HG02798 (cell line): ENCODE measurements around the gene DENND6B.
"Not testable (repeated sequence)": the region's sequence is repeated elsewhere in the genome, so short reads cannot be mapped to it uniquely, and the experiment has no call there.

ENCODE experiments used
- ATAC-seq: cut with Tn5 transposase; IDR thresholded peaks from one replicate; pipeline ENCODE4 v1.9.1; 2021; ENCODE audit warnings: mild to moderate bottlenecking; ENCODE audit not compliant: unreplicated experiment, poor library complexity

DENND6B gene

GRCh38 chr22:50326956-50327710 is at the start of gene DENND6B:
TSS of gene DENND6B (minus strand) at chr22:50327012. CDS start at chr22:50326988, 24 bp downstream.
- peak; percentile 90 for ATAC-seq

GRCh38 chr22:50376085-50376651 is 49.4 kb upstream of the DENND6B start:
- ATAC-seq: no peak

GRCh38 chr22:50371101-50371648 is 44.4 kb upstream of the DENND6B start:
- no peak for ATAC-seq

DNA sequence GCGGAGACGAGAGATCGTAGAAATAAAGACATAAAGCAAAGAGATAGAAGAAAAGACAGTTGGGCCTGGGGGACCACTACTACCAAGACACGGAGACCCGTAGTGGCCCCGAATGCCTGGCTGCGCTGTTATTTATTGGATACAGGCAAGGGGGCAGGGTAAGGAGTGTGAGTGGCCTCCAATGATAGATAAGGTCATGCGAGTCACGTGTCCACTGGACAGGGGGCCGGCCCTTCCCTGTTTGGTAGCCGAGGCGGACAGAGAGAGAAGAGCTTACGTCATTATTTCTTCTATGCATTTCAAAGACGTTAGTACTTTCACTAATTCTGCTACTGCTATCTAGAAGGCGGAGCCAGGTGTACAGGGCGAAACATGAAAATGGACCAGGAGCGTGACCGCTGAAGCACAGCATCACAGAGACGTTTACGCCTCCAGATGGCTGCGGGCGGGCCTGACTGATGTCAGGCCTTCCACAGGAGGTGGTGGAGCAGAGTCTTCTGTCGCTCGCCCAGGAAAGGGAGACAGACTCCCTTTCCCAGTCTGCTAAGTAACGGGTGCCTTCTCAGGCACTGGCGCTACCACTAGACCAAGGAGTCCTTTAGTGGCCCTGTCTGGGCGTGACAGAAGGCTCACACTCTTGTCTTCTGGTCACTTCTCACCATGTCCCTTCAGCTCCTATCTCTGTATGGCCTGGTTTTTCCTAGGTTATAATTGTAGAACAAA is 41.1 kb upstream of the DENND6B start:
- ATAC-seq: no peak

- not testable (repeated sequence) for ATAC-seq
Measured at GRCh38 chr22:50363803-50364194, 37.0 kb upstream of the DENND6B start.

GRCh38 chr22:50363166-50363802 is 36.5 kb upstream of the DENND6B start:
- ATAC-seq: no peak

DNA sequence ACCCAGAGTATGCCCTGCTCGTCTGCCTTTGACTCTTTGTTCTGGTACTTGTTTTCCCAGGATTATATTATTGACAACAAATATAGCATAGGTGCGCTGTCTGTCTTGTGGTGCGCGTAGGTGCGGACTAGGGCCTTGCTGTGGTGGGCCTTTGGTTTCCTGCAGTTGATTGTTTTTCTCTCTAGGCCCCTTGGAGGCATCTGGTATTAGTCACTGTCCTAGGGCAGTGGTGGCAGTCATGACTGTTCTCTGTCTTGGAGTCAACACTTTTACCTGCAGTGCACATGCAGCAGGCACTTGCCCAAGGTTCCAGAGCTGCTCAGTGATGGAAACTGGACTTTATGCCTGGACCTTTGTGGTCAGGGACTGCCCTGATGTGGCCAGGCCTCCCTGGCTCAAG is 34.9 kb upstream of the DENND6B start:
- no peak for ATAC-seq

- ATAC-seq: no peak
Measured at GRCh38 chr22:50361222-50361621, 34.4 kb upstream of the DENND6B start.

DNA sequence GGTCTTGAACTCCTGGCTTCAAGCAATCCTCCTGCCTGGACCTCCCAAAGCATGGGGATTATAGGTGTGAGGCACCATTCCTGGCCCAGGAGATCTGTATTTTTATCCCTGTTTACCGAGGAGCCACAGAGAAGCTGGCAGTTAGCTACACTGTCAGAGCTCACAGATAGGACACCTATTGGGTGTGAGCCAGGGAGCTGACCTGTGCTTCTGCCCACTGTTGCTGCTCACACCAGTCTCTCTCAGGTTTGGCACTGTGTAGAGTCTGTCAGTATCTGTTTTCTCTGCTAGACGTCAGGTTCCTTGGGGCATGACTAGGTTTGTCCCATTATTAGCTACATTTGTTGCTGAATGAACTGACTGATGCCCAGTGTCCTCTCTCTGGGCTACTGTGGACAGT is 33.8 kb upstream of the DENND6B start:
- no peak for ATAC-seq

- ATAC-seq: no peak
Measured at GRCh38 chr22:50357756-50358155, 30.9 kb upstream of the DENND6B start.

DNA sequence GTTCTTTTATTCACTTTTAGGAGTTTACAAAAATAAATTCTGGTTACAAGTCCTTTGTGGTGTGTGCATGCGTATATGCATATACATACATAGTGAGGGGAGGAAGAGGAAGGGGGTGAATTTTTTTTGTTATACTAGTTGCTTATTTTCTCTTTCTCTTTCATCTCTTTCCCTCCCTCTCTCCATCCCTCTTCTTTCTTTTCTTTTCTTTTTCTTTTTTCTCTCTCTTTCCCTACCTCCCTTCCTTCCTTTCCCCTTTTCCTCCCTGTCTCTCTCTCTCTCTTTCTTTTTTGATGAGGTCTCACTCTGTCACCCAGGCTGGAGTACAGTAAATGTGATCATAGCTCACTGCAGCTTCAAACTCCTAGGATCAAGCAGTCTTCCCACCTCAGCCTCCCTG is 30.4 kb upstream of the DENND6B start:
- ATAC-seq: no peak

DNA sequence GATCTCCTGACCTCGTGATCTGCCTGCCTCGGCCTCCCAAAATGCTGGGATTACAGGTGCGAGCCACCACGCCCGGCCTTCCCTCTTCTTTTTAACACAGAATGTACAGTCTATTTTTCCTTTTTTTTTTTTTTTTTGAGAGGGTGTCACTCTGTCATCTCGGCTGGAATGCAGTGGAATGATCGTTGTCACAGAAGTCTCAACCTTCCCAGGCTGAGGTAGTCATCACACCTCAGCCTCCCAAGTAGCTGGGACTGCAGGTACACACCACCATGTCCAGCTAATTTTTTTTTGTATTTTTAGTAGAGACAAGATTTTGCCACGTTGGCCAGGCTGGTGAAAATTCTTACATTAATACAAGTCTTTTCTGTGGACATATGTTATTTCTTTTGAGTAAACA is 29.4 kb upstream of the DENND6B start:
- ATAC-seq: no peak

DNA sequence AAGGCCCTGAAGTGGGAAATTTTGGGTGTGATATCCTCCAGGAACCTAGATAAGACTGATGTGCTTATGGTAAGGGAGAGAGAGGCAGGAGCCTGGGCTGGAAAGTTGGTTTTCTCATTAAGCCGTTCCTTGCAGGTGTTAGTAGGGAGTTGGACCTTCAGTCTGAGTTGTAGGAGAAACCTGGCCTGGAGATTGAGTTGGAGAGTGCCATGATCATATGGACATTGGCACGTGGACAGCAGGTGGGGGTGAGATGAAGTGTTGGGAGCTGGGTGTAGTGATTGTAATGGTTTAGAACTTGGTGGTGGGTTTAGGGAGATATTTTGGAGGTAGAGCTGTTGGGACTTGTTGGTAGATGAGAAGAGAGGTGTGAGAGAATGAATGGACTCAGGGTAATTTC is 21.2 kb upstream of the DENND6B start:
- ATAC-seq: no peak

GRCh38 chr22:50347157-50347556 is 20.3 kb upstream of the DENND6B start:
- ATAC-seq: no peak

- no peak for ATAC-seq
Measured at GRCh38 chr22:50346470-50346869, 19.7 kb upstream of the DENND6B start.

DNA sequence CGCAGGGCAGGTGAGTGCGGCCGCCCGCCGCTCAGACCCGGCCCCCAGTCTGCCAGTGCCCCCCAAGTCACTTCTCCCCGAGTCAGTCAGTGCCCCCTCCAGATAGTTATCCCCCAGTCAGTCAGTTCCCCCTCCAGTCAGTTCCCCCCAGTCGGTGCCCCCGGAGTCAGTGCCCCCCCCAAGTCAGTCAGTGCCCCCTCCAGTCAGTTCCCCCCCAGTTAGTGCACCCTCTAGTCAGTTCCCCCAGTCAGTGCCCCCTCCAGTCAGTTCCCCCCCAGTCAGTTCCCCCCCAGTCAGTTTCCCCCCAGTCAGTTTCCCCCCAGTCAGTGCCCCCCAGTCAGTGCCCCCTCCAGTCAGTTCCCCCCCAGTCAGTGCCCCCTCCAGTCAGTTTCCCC is 16.7 kb upstream of the DENND6B start:
- ATAC-seq: no peak

GRCh38 chr22:50342651-50343540 is 16.1 kb upstream of the DENND6B start, which contains the start of gene PPP6R2:
TSS of gene PPP6R2 (plus strand) at chr22:50343327. CDS start at chr22:50393909, 50,582 bp downstream.
- peak; percentile 79 for ATAC-seq

GRCh38 chr22:50341977-50342650 is 15.3 kb upstream of the DENND6B start:
- ATAC-seq: peak; percentile 50
